ENCODE measurements around the gene ING5.

DNA sequence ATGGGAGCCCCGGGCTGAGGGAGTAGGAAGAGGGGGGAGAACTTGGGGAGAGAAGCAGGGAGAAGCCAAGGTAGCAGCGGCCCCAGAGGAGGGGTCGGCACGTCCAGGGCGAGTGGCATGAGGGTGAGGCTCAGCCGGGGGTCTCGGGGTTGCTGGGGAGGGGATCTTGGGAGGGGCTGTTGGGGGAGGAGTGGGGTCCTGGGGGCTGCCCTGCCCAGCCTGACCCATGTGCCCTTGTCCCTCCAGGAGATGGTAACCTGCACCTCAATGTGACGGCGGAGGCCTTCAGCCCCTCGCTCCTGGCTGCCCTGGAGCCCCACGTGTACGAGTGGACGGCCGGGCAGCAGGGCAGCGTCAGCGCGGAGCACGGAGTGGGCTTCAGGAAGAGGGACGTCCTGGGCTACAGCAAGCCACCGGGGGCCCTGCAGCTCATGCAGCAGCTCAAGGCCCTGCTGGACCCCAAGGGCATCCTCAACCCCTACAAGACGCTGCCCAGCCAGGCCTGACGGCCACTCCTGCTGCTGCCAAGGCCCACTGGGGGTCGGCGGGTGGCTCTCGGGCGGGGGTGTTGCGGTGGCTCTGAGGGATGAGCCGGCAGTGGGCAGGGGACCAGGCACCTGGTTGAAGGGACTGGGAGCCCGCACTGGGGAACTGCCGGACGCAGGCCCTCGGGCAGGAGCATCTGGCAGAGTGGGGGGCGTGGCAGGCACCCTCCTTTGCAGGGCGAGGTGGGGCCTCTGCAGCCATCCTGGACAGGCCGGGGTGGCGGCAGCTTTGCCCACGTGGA, 65.8 kb downstream of the ING5 start:
- TF ChIP-seq, protein P1, sequence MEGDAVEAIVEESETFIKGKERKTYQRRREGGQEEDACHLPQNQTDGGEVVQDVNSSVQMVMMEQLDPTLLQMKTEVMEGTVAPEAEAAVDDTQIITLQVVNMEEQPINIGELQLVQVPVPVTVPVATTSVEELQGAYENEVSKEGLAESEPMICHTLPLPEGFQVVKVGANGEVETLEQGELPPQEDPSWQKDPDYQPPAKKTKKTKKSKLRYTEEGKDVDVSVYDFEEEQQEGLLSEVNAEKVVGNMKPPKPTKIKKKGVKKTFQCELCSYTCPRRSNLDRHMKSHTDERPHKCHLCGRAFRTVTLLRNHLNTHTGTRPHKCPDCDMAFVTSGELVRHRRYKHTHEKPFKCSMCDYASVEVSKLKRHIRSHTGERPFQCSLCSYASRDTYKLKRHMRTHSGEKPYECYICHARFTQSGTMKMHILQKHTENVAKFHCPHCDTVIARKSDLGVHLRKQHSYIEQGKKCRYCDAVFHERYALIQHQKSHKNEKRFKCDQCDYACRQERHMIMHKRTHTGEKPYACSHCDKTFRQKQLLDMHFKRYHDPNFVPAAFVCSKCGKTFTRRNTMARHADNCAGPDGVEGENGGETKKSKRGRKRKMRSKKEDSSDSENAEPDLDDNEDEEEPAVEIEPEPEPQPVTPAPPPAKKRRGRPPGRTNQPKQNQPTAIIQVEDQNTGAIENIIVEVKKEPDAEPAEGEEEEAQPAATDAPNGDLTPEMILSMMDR (IDR thresholded peaks at IDR 0.05), result no peak
- TF ChIP-seq POLR2AphosphoS5 (IDR thresholded peaks at IDR 0.05; ENCODE audit: low read depth, low read length), result no peak
- TF ChIP-seq REST (IDR thresholded peaks at IDR 0.05; ENCODE audit: insufficient read depth in 1 of 2, low read depth in 2 of 2, low read length in 1 of 2), result no peak

Data from Panc1 (cell line).